GM12874 (cell line): ENCODE data around the gene DSCAM.

ENCODE experiments used
- TF ChIP-seq, protein P1 (sequence below): IDR thresholded peaks from 2 replicates; pipeline ENCODE4 v1.5.1; 2011; ENCODE audit warnings: low read depth, mild to moderate bottlenecking, control low read depth, low read length, moderate library complexity; ENCODE audit not compliant: insufficient read depth

DSCAM gene

DNA sequence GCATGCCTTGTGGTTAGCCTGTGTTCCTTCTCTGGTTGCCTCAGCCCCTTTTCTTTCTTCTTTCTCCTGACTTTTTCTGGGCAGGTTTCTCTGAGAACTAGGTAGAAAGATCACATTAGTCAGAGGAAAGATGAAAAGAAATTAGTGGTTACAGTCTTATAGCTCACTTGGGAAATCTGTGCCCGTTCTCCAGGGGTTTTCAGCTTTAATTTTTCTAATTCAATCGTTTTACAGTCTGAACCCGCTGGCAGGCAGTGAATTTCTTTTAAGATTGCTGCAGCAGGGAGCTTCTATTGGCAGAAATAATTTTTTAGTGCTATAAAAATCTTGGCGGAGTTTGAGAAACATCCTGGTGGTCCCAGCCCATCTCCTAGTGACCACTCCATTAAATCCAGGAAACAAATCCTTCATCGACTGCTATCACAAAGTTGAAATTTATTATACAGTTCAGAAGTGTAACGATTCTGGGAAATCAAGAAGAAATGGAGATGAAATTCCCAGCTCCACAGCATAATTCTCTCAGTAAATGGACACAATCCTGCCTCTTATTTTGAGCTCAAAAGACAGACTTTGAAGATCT lies 866.6 kb downstream of the DSCAM start:
- TF ChIP-seq, protein P1, sequence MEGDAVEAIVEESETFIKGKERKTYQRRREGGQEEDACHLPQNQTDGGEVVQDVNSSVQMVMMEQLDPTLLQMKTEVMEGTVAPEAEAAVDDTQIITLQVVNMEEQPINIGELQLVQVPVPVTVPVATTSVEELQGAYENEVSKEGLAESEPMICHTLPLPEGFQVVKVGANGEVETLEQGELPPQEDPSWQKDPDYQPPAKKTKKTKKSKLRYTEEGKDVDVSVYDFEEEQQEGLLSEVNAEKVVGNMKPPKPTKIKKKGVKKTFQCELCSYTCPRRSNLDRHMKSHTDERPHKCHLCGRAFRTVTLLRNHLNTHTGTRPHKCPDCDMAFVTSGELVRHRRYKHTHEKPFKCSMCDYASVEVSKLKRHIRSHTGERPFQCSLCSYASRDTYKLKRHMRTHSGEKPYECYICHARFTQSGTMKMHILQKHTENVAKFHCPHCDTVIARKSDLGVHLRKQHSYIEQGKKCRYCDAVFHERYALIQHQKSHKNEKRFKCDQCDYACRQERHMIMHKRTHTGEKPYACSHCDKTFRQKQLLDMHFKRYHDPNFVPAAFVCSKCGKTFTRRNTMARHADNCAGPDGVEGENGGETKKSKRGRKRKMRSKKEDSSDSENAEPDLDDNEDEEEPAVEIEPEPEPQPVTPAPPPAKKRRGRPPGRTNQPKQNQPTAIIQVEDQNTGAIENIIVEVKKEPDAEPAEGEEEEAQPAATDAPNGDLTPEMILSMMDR: no peak

DNA sequence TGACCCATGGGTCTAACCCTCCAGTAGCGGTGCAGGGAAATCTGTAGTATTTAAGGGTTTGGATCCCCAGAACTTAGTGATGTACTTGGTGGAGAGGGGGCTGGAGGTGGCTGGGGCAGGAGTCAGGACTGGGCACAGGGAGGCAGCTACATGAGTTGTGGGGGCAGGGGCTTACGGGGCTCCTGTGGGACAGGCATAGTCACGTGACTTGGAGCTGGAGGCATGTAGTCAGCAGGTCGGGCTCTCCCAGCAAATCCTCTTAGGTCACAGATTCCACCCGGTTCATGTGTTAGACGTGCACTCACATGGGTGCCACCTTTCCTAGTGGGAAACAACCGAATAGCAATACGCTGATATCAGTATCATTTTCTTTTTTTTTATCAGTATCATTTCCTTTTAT lies 867.6 kb downstream of the DSCAM start:
- TF ChIP-seq, protein P1: no peak

DNA sequence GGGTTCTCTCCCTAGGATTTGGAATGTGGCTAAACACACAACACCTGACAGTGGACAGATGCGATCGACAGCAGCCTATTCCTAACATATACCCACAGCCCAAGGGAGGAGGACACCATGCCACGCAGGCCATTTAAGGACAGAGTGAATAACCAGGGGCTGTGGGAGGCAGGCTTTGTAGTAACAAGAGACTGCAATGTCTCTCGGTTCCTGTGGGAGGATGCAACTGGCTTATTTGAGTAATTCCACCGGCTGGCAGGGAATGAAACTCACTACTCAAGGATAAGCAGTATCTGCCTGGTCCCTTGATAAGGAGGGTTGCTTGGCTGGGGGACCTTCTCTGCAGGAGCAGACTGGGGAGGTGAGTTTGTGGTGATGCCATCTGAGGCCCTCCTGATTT lies 870.2 kb downstream of the DSCAM start:
- TF ChIP-seq, protein P1: no peak

DNA sequence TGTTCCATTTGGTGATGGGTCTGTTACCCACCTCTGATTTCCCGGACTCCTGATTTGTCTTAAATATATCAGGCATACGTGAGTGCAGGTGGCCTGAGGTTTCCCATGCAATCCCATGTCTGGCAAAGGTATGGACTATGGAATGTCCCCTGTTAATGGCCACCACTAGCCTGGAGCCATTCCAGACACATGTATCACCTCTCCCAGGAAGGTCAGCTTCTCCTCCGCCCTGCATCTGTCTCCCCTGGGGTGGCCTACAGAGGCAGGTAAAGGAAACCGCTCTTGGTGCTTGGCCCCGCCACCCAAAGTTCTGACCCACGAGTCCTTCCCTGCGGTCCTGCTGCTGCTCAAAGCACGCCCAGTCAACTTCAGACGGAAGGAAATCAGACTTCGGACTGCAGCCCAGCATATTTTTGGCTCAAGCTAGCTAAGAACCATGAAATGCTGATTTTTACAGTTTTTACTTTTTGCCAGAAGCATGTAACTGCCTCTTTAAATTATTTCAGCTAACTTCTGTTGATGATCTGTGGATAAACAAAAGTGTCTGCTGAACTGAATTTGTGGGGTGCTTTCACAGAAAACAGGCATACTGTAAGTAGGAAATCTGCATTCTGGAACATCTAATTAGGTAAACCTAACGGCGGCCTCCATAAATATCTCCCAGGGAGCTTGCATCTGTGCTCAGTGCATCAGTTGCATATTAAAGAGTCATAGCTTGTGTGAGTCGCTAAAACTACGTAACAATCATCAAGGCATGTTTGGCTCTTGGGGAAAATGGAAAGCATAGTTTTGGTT lies 873.8 kb downstream of the DSCAM start:
- TF ChIP-seq, protein P1: no peak

DNA sequence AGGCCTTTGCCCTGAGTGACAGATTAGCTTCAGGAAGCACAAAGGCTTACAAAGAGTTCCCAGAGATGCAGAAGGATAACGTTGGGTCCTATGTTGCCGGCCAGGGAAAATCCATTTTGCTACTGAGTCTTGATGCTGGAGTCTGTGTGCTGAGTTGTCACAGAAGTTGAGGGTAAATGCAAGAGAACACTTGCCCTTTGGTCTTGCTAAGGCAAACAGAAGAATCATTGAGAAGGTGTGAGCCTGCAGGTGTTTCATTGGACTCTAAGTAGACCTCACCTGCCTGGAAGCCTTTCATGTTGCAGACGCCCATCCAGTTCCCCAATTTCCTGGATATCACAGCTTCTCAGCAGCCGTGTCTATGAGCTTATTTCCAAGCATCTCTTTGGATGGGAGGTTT lies 874.5 kb downstream of the DSCAM start:
- TF ChIP-seq, protein P1: no peak

DNA sequence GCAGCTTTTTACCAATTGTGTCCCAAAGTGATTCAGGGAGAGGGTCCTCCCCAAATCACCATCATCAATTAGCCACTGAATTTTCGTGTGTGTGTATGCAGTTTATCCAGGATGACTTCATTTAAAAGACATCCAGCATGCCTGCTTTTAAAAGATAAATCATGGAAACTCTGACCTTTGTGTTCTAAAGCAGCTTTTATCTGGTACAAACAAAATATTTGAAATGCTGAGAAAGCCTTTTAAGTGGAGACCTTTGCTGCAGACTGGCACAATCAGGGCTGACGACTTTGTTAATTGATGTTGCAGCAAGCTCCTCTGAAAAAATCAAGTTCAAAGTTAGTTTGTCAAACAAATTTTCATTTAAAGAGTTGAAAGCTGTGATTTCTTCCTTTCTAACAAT lies 875.0 kb downstream of the DSCAM start:
- TF ChIP-seq, protein P1: no peak

DNA sequence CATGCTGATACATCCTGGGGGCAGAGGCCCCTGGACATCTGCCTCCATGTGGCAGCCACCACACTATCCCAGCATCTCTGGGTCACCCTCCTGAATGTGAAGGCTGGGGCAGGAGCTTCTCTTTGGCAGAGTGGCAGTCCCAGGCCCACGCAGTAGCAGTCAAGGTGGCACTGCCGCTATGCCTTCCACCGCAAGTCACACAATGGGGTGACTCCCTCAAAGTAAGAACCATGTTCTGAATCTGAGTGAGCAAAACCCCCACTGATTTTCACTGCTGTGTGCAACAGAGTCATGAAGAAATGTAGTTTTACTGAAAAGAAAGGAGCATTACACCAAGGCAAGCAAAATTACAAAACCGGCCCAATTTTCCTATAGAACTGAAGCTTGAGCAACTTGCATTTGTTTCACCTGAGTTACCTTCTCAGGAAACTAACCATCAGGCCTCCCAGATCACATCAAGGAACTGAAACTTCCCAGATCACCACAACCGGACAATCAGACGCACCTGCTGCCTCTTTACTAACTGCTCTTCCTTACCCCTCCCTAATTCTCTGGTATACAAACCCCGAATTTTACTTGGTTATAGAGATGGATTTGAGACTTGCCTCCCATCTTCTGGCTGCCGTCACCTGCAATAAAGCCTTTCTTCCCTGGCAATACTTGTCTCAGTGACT lies 877.1 kb downstream of the DSCAM start:
- TF ChIP-seq, protein P1: no peak
